ENCODE results near the gene DOCK2. TPM values are rescaled to one million over a fixed set of nuclear protein-coding genes. Genes with fewer than 3 reads are reported as not detected.
A peak's percentile ranks its signal among the peaks of the same experiment; 100 is the strongest.

The DOCK2 gene
- total RNA-seq, 1 donor from 2014 or later, result 1.1 TPM

- Histone ChIP-seq H3K9ac (no peak overlapping the region), H3K27me3 (no peaks in the 10 kb centered on the region), H3F3A (ENCODE audit: low read depth) (no peaks in the 10 kb centered on the region), H3K4me3 (no peak overlapping the region), H3K79me2 (ENCODE audit: low read depth) (no peaks in the 10 kb centered on the region), H3K27ac (no peak overlapping the region), H3K4me2 (no peak overlapping the region), H3K4me1 (peaks cover 7% of the 10 kb centered on the region), H2AFZ (replicated peaks) (no peak overlapping the region), H4K20me1 (ENCODE audit: low read depth) (no peaks in the 10 kb centered on the region), H3K36me3 (no peaks in the 10 kb centered on the region), H3K9me3 (ENCODE audit: low read depth) (no peaks in the 10 kb centered on the region)
- Mint-ChIP-seq H3K27ac (no peak overlapping the region), H3K4me1 (peaks cover 7% of the 10 kb centered on the region), H3K27me3 (ENCODE audit: insufficient read depth, low read depth) (no peaks in the 10 kb centered on the region), H3K9me3 (peaks cover 2% of the 10 kb centered on the region), H3K36me3 (no peaks in the 10 kb centered on the region), H3K4me3 (no peak overlapping the region)
- no peak for DNase-seq (ENCODE audit: low spot score)
- TF ChIP-seq CTCF (IDR thresholded peaks at IDR 0.05) (no peak), EZH2phosphoT487 (IDR thresholded peaks at IDR 0.05) (no peak), EZH2 (IDR thresholded peaks at IDR 0.05) (no peak)
Observed at GRCh38 chr5:169772256-169772655, 135.2 kb downstream of the DOCK2 start.

DNA sequence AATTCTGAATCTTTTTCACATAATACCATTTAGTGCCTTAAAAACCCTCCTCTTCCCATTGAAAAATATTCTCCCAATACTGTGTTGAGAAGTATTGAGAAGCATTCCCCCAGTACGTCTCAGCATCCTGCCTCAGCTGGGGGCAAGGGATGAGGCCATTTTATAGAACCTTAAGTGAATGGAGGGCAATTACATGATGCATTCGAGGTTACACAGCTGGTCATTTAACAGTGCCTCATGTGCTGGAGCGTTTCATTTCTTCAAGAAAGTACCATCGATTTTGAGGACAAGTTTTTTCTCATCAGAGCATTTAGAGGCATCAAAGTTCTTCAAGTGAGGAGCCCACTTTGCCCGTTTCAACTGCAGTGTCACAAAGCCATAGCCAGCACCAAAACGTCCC lies 135.6 kb downstream of the DOCK2 start:
- no peaks in the 10 kb centered on the region for H3K79me2 ChIP-seq (ENCODE audit: low read depth)
- no peaks in the 10 kb centered on the region for H3K27me3 ChIP-seq
- no peaks in the 10 kb centered on the region for H3K36me3 ChIP-seq
- H3K4me3 ChIP-seq, result no peak overlapping the region
- no peak for TF ChIP-seq EZH2phosphoT487 (IDR thresholded peaks at IDR 0.05)
- no peak for TF ChIP-seq EZH2 (IDR thresholded peaks at IDR 0.05)
- no peak for TF ChIP-seq CTCF (IDR thresholded peaks at IDR 0.05)
- DNase-seq (ENCODE audit: low spot score), result no peak
- no peak overlapping the region for H3K4me3 Mint-ChIP-seq
- H3K27ac Mint-ChIP-seq, result no peak overlapping the region
- no peak overlapping the region for H3K27ac ChIP-seq
- H4K20me1 ChIP-seq (ENCODE audit: low read depth), result no peaks in the 10 kb centered on the region
- peaks cover 8% of the 10 kb centered on the region for H3K4me1 Mint-ChIP-seq
- H3K9ac ChIP-seq, result no peak overlapping the region
- peaks cover 2% of the 10 kb centered on the region for H3K9me3 Mint-ChIP-seq
- H3K36me3 Mint-ChIP-seq, result no peaks in the 10 kb centered on the region
- H3K27me3 Mint-ChIP-seq (ENCODE audit: insufficient read depth, low read depth), result no peaks in the 10 kb centered on the region
- no peak overlapping the region for H2AFZ ChIP-seq (replicated peaks)
- H3K4me2 ChIP-seq, result no peak overlapping the region
- no peaks in the 10 kb centered on the region for H3F3A ChIP-seq (ENCODE audit: low read depth)
- peaks cover 11% of the 10 kb centered on the region for H3K4me1 ChIP-seq
- no peaks in the 10 kb centered on the region for H3K9me3 ChIP-seq (ENCODE audit: low read depth)

- H3K36me3 Mint-ChIP-seq, result no peaks in the 10 kb centered on the region
- H3K4me3 ChIP-seq, result no peak overlapping the region
- peaks cover 2% of the 10 kb centered on the region for H3K9me3 Mint-ChIP-seq
- H3K79me2 ChIP-seq (ENCODE audit: low read depth), result no peaks in the 10 kb centered on the region
- H3K4me2 ChIP-seq, result peak overlapping the region; percentile 10
- H3K27ac ChIP-seq, result no peak overlapping the region
- no peaks in the 10 kb centered on the region for H3K36me3 ChIP-seq
- peak; percentile 54 for DNase-seq (ENCODE audit: low spot score)
- no peaks in the 10 kb centered on the region for H3K27me3 ChIP-seq
- H3K9ac ChIP-seq, result no peak overlapping the region
- H4K20me1 ChIP-seq (ENCODE audit: low read depth), result no peaks in the 10 kb centered on the region
- peaks cover 13% of the 10 kb centered on the region for H3K4me1 ChIP-seq
- no peaks in the 10 kb centered on the region for H3F3A ChIP-seq (ENCODE audit: low read depth)
- peaks cover 8% of the 10 kb centered on the region for H3K4me1 Mint-ChIP-seq
- TF ChIP-seq CTCF (IDR thresholded peaks at IDR 0.05) (no peak), EZH2phosphoT487 (IDR thresholded peaks at IDR 0.05) (no peak), EZH2 (IDR thresholded peaks at IDR 0.05) (no peak)
- H3K27me3 Mint-ChIP-seq (ENCODE audit: insufficient read depth, low read depth), result peaks cover 2% of the 10 kb centered on the region
- no peak overlapping the region for H3K4me3 Mint-ChIP-seq
- H3K27ac Mint-ChIP-seq, result peak overlapping the region; percentile 9
- no peaks in the 10 kb centered on the region for H3K9me3 ChIP-seq (ENCODE audit: low read depth)
- no peak overlapping the region for H2AFZ ChIP-seq (replicated peaks)
Observed at GRCh38 chr5:169777159-169777558, 140.1 kb downstream of the DOCK2 start.

All from neural progenitor cell (in vitro differentiated cells).